Naive thymus-derived CD4-positive, alpha-beta T cell (primary cell): ENCODE data around the gene TMPRSS4. TPM values are rescaled to one million over a fixed set of nuclear protein-coding genes. Genes with fewer than 3 reads are reported as not detected.

ENCODE experiments used
- ATAC-seq: fragments of 150-1000 bp; cut with Tn5 transposase; 2 replicates; pipeline ENCODE4 v1.10.0; 2021; ENCODE audit warnings: mild to moderate bottlenecking, moderate library complexity
- CTCF ChIA-PET: fragments of 350-600 bp; sonication (Branson Sonifier 250); formaldehyde crosslinking; loops from one replicate; lab custom pipeline; 2021; ENCODE audit warnings: antibody characterized with exemption; lab: Charles Lee
- POLR2A ChIA-PET: fragments of 350-600 bp; sonication (Branson Sonifier 250); formaldehyde crosslinking; loops from one replicate; lab custom pipeline; 2021; ENCODE audit warnings: antibody characterized with exemption, inconsistent platforms; lab: Charles Lee
- DNase-seq, 9 donors: peaks; one replicate each; pipeline versions ENCODE4 v3.0.0 to v3.0.0-alpha.2; 2020 to 2022; ENCODE audit warnings: mixed read lengths in 1 of 9
- H3K27ac ChIP-seq: one replicate; pipeline ENCODE4 v1.7.0; 2013; ENCODE audit warnings: mild to moderate bottlenecking, low read depth, low read length, moderate library complexity
- H3K27me3 ChIP-seq, 2 donors: one replicate each; pipeline ENCODE4 v1.7.0; 2013; ENCODE audit warnings: low read length in 2 of 2, mild to moderate bottlenecking in 2 of 2, moderate library complexity in 2 of 2; ENCODE audit not compliant: control insufficient read depth in 2 of 2, insufficient read depth in 2 of 2
- H3K36me3 ChIP-seq, 3 experiments: 1 replicate in 2 of 3; 2 replicates in 1 of 3; pipeline ENCODE4 v1.7.0; 2013; ENCODE audit warnings: low read length in 3 of 3, mild to moderate bottlenecking in 3 of 3, moderate library complexity in 1 of 3; ENCODE audit not compliant: insufficient read depth in 3 of 3, control insufficient read depth in 2 of 3
- H3K4me1 ChIP-seq, 2 donors: one replicate each; pipeline ENCODE4 v1.7.0; 2013; ENCODE audit warnings: low read length in 2 of 2, mild to moderate bottlenecking in 2 of 2, moderate library complexity in 1 of 2; ENCODE audit not compliant: control insufficient read depth in 2 of 2, insufficient read depth in 2 of 2
- H3K4me3 ChIP-seq: 2 replicates; pipeline ENCODE4 v1.7.0; 2013; ENCODE audit warnings: mild to moderate bottlenecking, low read length
- H3K9me3 ChIP-seq, 3 experiments: 1 replicate in 2 of 3; 2 replicates in 1 of 3; pipeline ENCODE4 v1.7.0; 2013; ENCODE audit warnings: low read length in 3 of 3; ENCODE audit not compliant: control insufficient read depth in 2 of 3
- H3K27ac Mint-ChIP-seq, 9 donors: one replicate each; pipeline ENCODE4 v1.8.0; 2020 to 2022; ENCODE audit warnings: mixed read lengths in 9 of 9, mild to moderate bottlenecking in 8 of 9, moderate library complexity in 5 of 9, inconsistent platforms in 2 of 9
- H3K27me3 Mint-ChIP-seq, 5 donors: one replicate each; pipeline ENCODE4 v1.8.0; 2021 to 2022; ENCODE audit warnings: mixed read lengths in 5 of 5, mild to moderate bottlenecking in 1 of 5
- H3K36me3 Mint-ChIP-seq, 5 donors: one replicate each; pipeline ENCODE4 v1.8.0; 2020 to 2022; ENCODE audit warnings: mixed read lengths in 5 of 5, mild to moderate bottlenecking in 3 of 5, inconsistent platforms in 1 of 5
- H3K4me1 Mint-ChIP-seq, 7 donors: one replicate each; pipeline ENCODE4 v1.8.0; 2020 to 2022; ENCODE audit warnings: mixed read lengths in 7 of 7, mild to moderate bottlenecking in 3 of 7, inconsistent platforms in 1 of 7
- H3K4me3 Mint-ChIP-seq, 10 donors: one replicate each; pipeline ENCODE4 v1.8.0; 2020 to 2022; ENCODE audit warnings: mild to moderate bottlenecking in 10 of 10, mixed read lengths in 10 of 10, moderate library complexity in 6 of 10, inconsistent platforms in 2 of 10
- H3K9me3 Mint-ChIP-seq, 11 donors: one replicate each; pipeline ENCODE4 v1.8.0; 2020 to 2022; ENCODE audit warnings: mixed read lengths in 11 of 11, mild to moderate bottlenecking in 4 of 11, inconsistent platforms in 1 of 11, moderate library complexity in 1 of 11
- intact Hi-C, 2 donors: fragments of 100-400 bp; cut with micrococcal nuclease; formaldehyde crosslinking; loops; one replicate each; pipeline ENCODE4 v1.15.1; 2023
- polyA plus RNA-seq, 2 donors: library from polyadenylated mRNA; unstranded; fragments of 300-500 nt; fragmentation: Illumina TruSeq; gene quantifications; one replicate each; pipeline ENCODE4 v1.2.3, GENCODE V29; 2021
- total RNA-seq, 6 experiments: library from RNA in 5 of 6; stranded (reverse) in 5 of 6; gene quantifications; 1 replicate in 5 of 6; 2 replicates in 1 of 6; pipeline ENCODE4 v1.2.3 and lab custom pipeline; 2021 to 2026

TMPRSS4 gene
- total and polyA plus RNA-seq, 7 experiments from 2014 or later = not detected

DNA sequence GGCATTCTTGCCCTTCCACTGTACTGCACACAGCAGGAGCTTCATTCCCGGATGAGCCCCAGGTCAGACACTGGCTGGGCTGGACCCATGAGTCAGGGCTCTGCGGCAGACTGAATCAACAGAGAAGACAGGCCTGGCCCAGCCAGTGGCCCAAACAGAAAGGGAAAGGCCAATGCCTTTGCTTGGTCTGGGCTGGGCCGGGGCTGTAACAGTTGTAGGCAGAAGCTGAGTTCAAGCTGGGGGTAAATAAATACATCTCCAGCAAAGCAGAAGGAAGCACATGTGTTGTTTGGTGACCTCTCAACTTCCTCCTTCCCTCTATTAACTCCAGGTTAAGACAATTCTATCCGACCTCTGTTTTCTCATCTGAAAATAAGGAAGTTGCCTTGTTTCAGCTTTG lies 11.7 kb downstream of the TMPRSS4 start:
- H3K4me1 ChIP-seq = no peaks in the 10 kb centered on the region
- CTCF ChIA-PET = no interaction called here
- no peak overlapping the region for H3K27ac Mint-ChIP-seq

DNA sequence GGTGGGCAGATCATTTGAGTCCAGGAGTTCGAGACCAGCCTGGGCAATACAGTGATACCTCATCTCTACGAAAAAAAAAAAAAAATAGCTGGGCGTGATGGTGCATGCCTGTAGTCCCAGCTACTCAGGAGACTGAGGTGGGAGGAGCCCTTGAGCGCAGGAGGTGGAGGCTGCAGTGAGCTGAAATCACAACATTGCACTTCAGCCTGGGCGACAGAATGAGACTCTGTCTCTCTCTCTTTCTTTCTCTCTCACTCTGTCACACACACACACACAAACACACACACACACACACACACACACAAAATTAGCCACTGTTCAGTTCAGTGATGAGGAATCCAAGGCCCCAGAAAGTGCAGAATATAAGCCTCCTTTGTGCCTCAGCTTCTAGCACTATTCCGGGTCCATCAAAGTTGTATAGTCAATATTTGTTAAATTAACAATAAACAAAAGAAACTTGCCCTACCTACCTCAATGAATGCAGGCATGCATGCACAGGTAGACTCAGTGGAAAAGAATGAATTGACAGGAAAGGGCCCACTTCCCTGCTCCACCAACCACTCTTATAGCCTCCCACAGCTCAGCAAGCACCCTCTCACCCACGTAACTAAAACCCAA lies 13.8 kb downstream of the TMPRSS4 start:
- Mint-ChIP-seq H3K4me1 (no peaks in the 10 kb centered on the region), H3K36me3 (peaks cover 0 to 18% (median 1%) of the 10 kb centered on the region in 5 donors), H3K27me3 (peaks cover 0 to 19% (median 9%) of the 10 kb centered on the region in 5 donors), H3K27ac (no peak overlapping the region), H3K4me3 (no peak overlapping the region), H3K9me3 (peaks cover 0 to 38% (median 16%) of the 10 kb centered on the region in 11 donors)
- no peak for DNase-seq
- peaks cover 0 to 13% (median 0%) of the 10 kb centered on the region in 3 experiments for H3K9me3 ChIP-seq
- intact Hi-C loops = no loop called here
- no peak overlapping the region for H3K4me3 ChIP-seq
- no peaks in the 10 kb centered on the region for H3K36me3 ChIP-seq
- no peak for ATAC-seq
- H3K4me1 ChIP-seq = no peaks in the 10 kb centered on the region
- CTCF ChIA-PET = no interaction called here
- POLR2A ChIA-PET = no interaction called here
- no peaks in the 10 kb centered on the region for H3K27me3 ChIP-seq
- no peak overlapping the region for H3K27ac ChIP-seq

More for the DNA sequence above, 11.7 kb downstream of the TMPRSS4 start:
- H3K9me3 ChIP-seq = peaks cover 0 to 13% (median 0%) of the 10 kb centered on the region in 3 experiments
- no peaks in the 10 kb centered on the region for H3K27me3 ChIP-seq
- no peak overlapping the region for H3K4me3 ChIP-seq
- Mint-ChIP-seq H3K36me3 (peaks cover 0 to 18% (median 1%) of the 10 kb centered on the region in 5 donors), H3K27me3 (peaks cover 0 to 19% (median 9%) of the 10 kb centered on the region in 5 donors), H3K4me1 (peaks cover 0 to 4% (median 0%) of the 10 kb centered on the region in 7 donors), H3K9me3 (peaks cover 0 to 38% (median 16%) of the 10 kb centered on the region in 11 donors), H3K4me3 (no peak overlapping the region)
- peak in 1 of 9 donors; percentile 13 for DNase-seq
- ATAC-seq = peak; percentile 93
- intact Hi-C loops = no loop called here
- no peak overlapping the region for H3K27ac ChIP-seq
- POLR2A ChIA-PET = no interaction called here
- no peaks in the 10 kb centered on the region for H3K36me3 ChIP-seq

DNA sequence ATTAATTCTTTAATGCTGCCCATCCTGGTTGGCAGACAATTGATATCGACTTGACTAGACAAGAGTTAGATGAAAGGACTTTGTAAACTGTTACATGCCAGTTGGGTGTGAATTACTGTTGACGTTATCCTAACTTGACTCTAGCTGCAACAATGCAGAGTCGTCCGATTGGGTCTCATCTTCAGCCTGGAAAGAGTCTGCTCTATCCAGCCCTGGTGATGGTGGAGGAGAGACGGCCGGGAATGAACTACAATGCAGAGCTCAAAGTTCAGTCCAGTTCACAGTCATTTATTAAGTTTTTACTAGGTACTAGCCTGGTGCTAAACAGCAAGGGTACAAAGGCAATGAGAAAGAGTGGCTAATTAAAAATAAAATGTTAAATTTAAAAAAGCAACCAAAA lies 14.8 kb downstream of the TMPRSS4 start:
- ATAC-seq (no peak), DNase-seq (no peak)
- ChIA-PET CTCF (no interaction called here), POLR2A (no interaction called here)
- H3K27ac Mint-ChIP-seq = no peak overlapping the region
- intact Hi-C loops = no loop called here
- Histone ChIP-seq H3K36me3 (no peaks in the 10 kb centered on the region), H3K27ac (no peak overlapping the region), H3K9me3 (peaks cover 0 to 10% (median 0%) of the 10 kb centered on the region in 3 experiments), H3K4me3 (no peak overlapping the region), H3K4me1 (no peaks in the 10 kb centered on the region), H3K27me3 (no peaks in the 10 kb centered on the region)
- H3K4me1 Mint-ChIP-seq = no peaks in the 10 kb centered on the region
- H3K36me3 Mint-ChIP-seq = peaks cover 0 to 18% (median 1%) of the 10 kb centered on the region in 5 donors
- H3K9me3 Mint-ChIP-seq = peaks cover 0 to 31% (median 13%) of the 10 kb centered on the region in 11 donors
- peaks cover 0 to 26% (median 12%) of the 10 kb centered on the region in 5 donors for H3K27me3 Mint-ChIP-seq
- H3K4me3 Mint-ChIP-seq = no peak overlapping the region

DNA sequence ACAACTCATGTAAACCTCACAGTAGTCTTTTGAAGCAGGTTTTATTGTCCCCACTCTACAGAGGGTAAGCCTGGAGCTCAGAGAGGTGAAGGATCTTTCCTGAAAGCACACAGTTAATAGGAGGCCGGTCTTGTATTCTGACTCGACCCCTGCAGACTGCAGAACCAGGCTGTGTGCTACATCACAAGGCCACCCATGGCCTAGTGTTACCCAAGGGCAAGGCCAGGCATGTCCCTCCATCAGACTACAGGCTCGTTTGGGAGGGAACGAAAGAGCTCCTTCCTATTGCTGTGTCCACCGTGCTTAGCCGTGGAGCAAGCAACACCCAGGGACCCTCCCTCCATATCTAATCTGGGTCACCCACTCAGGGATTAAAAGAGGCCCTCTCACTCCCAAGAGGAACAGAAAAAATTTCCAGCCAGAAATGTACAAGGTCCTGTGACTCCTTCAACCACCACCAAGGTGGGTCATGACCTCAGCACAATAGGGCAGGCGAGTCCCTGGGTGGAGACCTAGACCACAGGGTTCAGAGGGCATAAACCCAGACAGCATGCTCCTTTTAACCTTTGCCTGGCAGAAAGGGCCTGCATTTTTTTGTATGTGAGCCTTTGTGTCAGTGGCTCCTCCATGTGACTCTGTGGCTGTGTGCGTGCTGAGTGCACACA lies 16.2 kb downstream of the TMPRSS4 start:
- H3K36me3 Mint-ChIP-seq = peaks cover 0 to 10% (median 1%) of the 10 kb centered on the region in 5 donors
- ATAC-seq (no peak), DNase-seq (no peak)
- no peak overlapping the region for H3K4me3 Mint-ChIP-seq
- no peak overlapping the region for H3K27ac Mint-ChIP-seq
- H3K9me3 Mint-ChIP-seq = peaks cover 0 to 18% (median 6%) of the 10 kb centered on the region in 11 donors
- H3K4me1 Mint-ChIP-seq = no peaks in the 10 kb centered on the region
- H3K27me3 Mint-ChIP-seq = peaks cover 0 to 30% (median 11%) of the 10 kb centered on the region in 5 donors
- H3K4me1 ChIP-seq = no peaks in the 10 kb centered on the region
- no peaks in the 10 kb centered on the region for H3K27me3 ChIP-seq
- H3K27ac ChIP-seq = no peak overlapping the region
- no peaks in the 10 kb centered on the region for H3K36me3 ChIP-seq
- H3K9me3 ChIP-seq = no peaks in the 10 kb centered on the region
- CTCF ChIA-PET = no interaction called here
- POLR2A ChIA-PET = no interaction called here
- no peak overlapping the region for H3K4me3 ChIP-seq
- intact Hi-C loops = no loop called here

DNA sequence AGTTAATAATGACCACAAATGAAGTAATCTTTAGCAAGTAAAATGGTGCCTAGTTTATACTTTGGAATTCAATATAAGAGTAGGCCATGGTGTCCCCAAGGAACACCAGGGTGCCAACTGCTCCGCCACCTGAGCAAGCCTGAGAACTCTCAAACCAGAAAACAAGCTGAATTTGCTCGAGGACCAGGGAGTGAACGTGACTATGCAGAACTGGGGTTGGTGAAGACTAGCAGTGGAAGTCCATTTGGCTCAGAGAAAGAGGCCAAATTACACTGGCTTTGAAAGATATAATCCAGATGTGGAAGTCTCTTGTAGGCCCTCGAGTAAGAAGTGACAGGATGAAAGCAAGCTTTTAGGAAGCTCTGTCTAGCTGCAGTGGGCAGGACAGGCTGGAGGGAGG lies 18.6 kb downstream of the TMPRSS4 start:
- Histone ChIP-seq H3K27ac (no peak overlapping the region), H3K4me1 (no peaks in the 10 kb centered on the region), H3K36me3 (no peaks in the 10 kb centered on the region), H3K4me3 (no peak overlapping the region), H3K9me3 (no peaks in the 10 kb centered on the region), H3K27me3 (no peaks in the 10 kb centered on the region)
- DNase-seq (no peak), ATAC-seq (no peak)
- intact Hi-C loops = no loop called here
- Mint-ChIP-seq H3K9me3 (peaks cover 0 to 2% (median 0%) of the 10 kb centered on the region in 11 donors), H3K4me3 (no peak overlapping the region), H3K36me3 (no peaks in the 10 kb centered on the region), H3K4me1 (no peaks in the 10 kb centered on the region), H3K27me3 (peaks cover 0 to 21% (median 14%) of the 10 kb centered on the region in 5 donors), H3K27ac (no peak overlapping the region)
- CTCF ChIA-PET = no interaction called here
- POLR2A ChIA-PET = no interaction called here

DNA sequence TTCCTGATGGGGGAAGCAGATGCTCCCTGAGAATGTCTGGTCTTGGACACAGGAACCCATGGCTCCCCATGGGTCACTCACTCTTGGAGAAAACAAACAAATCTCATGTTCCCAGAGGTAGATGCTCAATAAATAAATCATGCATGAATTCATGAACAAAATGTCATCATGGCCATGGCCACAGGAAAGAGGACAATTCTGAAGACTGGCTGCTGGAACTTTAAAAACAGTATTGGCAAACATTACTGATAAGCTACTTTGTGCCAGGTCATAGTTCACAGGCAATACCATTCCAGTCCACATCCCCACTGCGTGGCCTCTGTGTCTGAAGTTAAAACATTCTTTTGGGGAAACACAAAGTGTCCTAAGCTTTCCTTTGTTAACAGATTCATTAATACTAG lies 19.1 kb downstream of the TMPRSS4 start:
- Histone ChIP-seq H3K4me3 (no peak overlapping the region), H3K4me1 (no peaks in the 10 kb centered on the region), H3K9me3 (no peaks in the 10 kb centered on the region), H3K27ac (no peak overlapping the region), H3K36me3 (no peaks in the 10 kb centered on the region), H3K27me3 (no peaks in the 10 kb centered on the region)
- POLR2A ChIA-PET = no interaction called here
- Mint-ChIP-seq H3K4me1 (no peaks in the 10 kb centered on the region), H3K4me3 (no peak overlapping the region), H3K27ac (no peak overlapping the region), H3K9me3 (peaks cover 0 to 2% (median 0%) of the 10 kb centered on the region in 11 donors), H3K36me3 (no peaks in the 10 kb centered on the region), H3K27me3 (peaks cover 0 to 22% (median 13%) of the 10 kb centered on the region in 5 donors)
- intact Hi-C loops = no loop called here
- CTCF ChIA-PET = no interaction called here
- DNase-seq (no peak), ATAC-seq (no peak)
